HepG2 (cell line): ENCODE data around the gene METAP1. TPM values are rescaled to one million over a fixed set of nuclear protein-coding genes. Genes with fewer than 3 reads are reported as not detected.

Experiments
- ATAC-seq: fragments of 200-7000 bp; cut with Tn5 transposase; 3 replicates; pipeline ENCODE4 v1.9.1; 2020; ENCODE audit warnings: mild to moderate bottlenecking, moderate library complexity
- BruUV-seq: library from RNA; stranded (reverse); fragments of 400-500 nt; replicated peaks from 2 replicates; lab custom pipeline; 2021; lab: Mats Ljungman, UMichigan
- CTCF ChIA-PET: fragments of 300-600 bp; formaldehyde crosslinking; extraction: SDS; loops from one replicate; lab custom pipeline; 2021; ENCODE audit warnings: low total read pairs, inconsistent platforms, low intra/inter-chr PET ratio; lab: Yijun Ruan, JAX
- POLR2A ChIA-PET: fragments of 350-600 bp; sonication (Branson Sonifier 250); formaldehyde crosslinking; loops from one replicate; lab custom pipeline; 2020; ENCODE audit warnings: antibody characterized with exemption, inconsistent platforms; lab: Yijun Ruan, JAX
- DNase-seq: peaks from one replicate; pipeline ENCODE4 v3.0.0-alpha.2; 2015; ENCODE audit warnings: low spot score
- FAIRE-seq: peaks from 3 replicates; lab custom pipeline; 2011; peaks lifted over from hg19 to GRCh38; lab: Jason Lieb, UNC
- H2AFZ ChIP-seq: one replicate; pipeline ENCODE4 v1.6.1; 2011; ENCODE audit warnings: low read length, inconsistent platforms
- H3K27ac ChIP-seq: fragments of 300-600 bp; 3 replicates; pipeline ENCODE4 v1.8.0; 2011; ENCODE audit warnings: mixed run types, mild to moderate bottlenecking, mixed read lengths, low read length, inconsistent platforms; ENCODE audit not compliant: insufficient read depth; ENCODE audit errors: extremely low read length
- H3K27me3 ChIP-seq, 2 experiments: fragments of 200-600 bp in 1 of 2; 2 replicates in 1 of 2; 3 replicates in 1 of 2; pipeline versions ENCODE4 v1.6.0 to v1.8.0; 2011; ENCODE audit warnings: low read length in 2 of 2, mild to moderate bottlenecking in 2 of 2, moderate library complexity in 2 of 2, inconsistent platforms in 1 of 2; ENCODE audit not compliant: insufficient read depth in 2 of 2, control insufficient read depth in 1 of 2
- H3K36me3 ChIP-seq, 2 experiments: fragments of 200-600 bp in 1 of 2; replicated peaks in 1 of 2; 2 replicates in 1 of 2; 3 replicates in 1 of 2; pipeline versions ENCODE4 v1.5.1 to v1.8.0; 2011; ENCODE audit warnings: low read length in 2 of 2, inconsistent platforms in 1 of 2; ENCODE audit not compliant: insufficient read depth in 2 of 2, control insufficient read depth in 1 of 2
- H3K4me1 ChIP-seq: 2 replicates; pipeline ENCODE4 v1.5.1; 2012; ENCODE audit warnings: low read length, inconsistent platforms; ENCODE audit not compliant: insufficient read depth
- H3K4me2 ChIP-seq: 2 replicates; pipeline ENCODE4 v1.6.0; 2011; ENCODE audit warnings: low read depth, low read length, inconsistent platforms
- H3K4me3 ChIP-seq, 3 experiments: fragments of 200-600 bp in 1 of 3; sonication (generic), shearing (Covaris generic) in 1 of 3; replicated peaks in 1 of 3; 2 replicates each; pipeline ENCODE4 v1.5.1; 2011 to 2016; ENCODE audit warnings: low read length in 3 of 3, inconsistent platforms in 2 of 3, low read depth in 2 of 3, mild to moderate bottlenecking in 2 of 3, control low read depth in 1 of 3, mixed read lengths in 1 of 3; ENCODE audit not compliant: insufficient read depth in 1 of 3
- H3K79me2 ChIP-seq: one replicate; pipeline ENCODE4 v1.6.1; 2011; ENCODE audit warnings: low read length, inconsistent platforms; ENCODE audit not compliant: insufficient read depth
- H3K9ac ChIP-seq: 2 replicates; pipeline ENCODE4 v1.6.0; 2011; ENCODE audit warnings: mild to moderate bottlenecking, low read depth, low read length, inconsistent platforms; ENCODE audit not compliant: insufficient read depth
- H3K9me3 ChIP-seq: 2 replicates; pipeline ENCODE4 v1.5.1; 2012; ENCODE audit warnings: mild to moderate bottlenecking, low read length
- H4K20me1 ChIP-seq: 2 replicates; pipeline ENCODE4 v1.6.0; 2011; ENCODE audit warnings: inconsistent platforms, mild to moderate bottlenecking, low read length, moderate library complexity; ENCODE audit not compliant: insufficient read depth
- KMT2B ChIP-seq: IDR thresholded peaks from 2 replicates; pipeline ENCODE4 v1.6.1; 2016; ENCODE audit warnings: missing genetic modification reagents, missing compliant biosample characterization
- MED1 ChIP-seq: sonication (generic); formaldehyde crosslinking; IDR thresholded peaks from 2 replicates; pipeline ENCODE4 v1.4.0; 2020; ENCODE audit warnings: missing genetic modification reagents
- MLXIP ChIP-seq: sonication (generic); formaldehyde crosslinking; IDR thresholded peaks from 2 replicates; pipeline ENCODE4 v1.9.0; 2021; ENCODE audit warnings: missing genetic modification reagents, borderline replicate concordance
- MXI1 ChIP-seq: IDR thresholded peaks from 3 replicates; pipeline ENCODE4 v1.6.1; 2012; ENCODE audit warnings: low read depth, low read length, inconsistent platforms, borderline replicate concordance
- NFYB ChIP-seq: sonication (generic); formaldehyde crosslinking; IDR thresholded peaks from 2 replicates; pipeline ENCODE4 v1.4.0; 2020; ENCODE audit warnings: missing genetic modification reagents
- PAXIP1 ChIP-seq: sonication (generic); formaldehyde crosslinking; conservative IDR thresholded peaks from 2 replicates; pipeline ENCODE4 v1.4.0; 2020; ENCODE audit warnings: mild to moderate bottlenecking, missing genetic modification reagents, moderate library complexity
- THAP11 ChIP-seq: IDR thresholded peaks from 2 replicates; pipeline ENCODE4 v1.6.1; 2016; ENCODE audit warnings: missing biosample characterization, missing genetic modification reagents
- ZSCAN9 ChIP-seq: IDR thresholded peaks from 2 replicates; pipeline ENCODE4 v1.6.1; 2016; ENCODE audit warnings: borderline replicate concordance
- WGBS: methylation state at CpG from one replicate; pipeline ENCODE4 v1.1.6; 2017; ENCODE audit warnings: low lambda C conversion rate; 5-methylcytosine and 5-hydroxymethylcytosine counted together
- in situ Hi-C: cut with HindIII; loops from 2 replicates; pipeline ENCODE4 v1.10.0; 2017; ENCODE audit warnings: low pct_unique_long_range_greater_than_20kb; ENCODE audit not compliant: extremely low pct_ligation_motif_present
- intact Hi-C: fragments of 100-400 bp; cut with micrococcal nuclease; formaldehyde crosslinking; loops from one replicate; pipeline ENCODE4 v1.10.0; 2022; ENCODE audit not compliant: unreplicated experiment
- polyA plus RNA-seq, 8 experiments: library from polyadenylated mRNA; depleted of rRNA in 3 of 8; stranded (reverse) in 7 of 8; unstranded in 1 of 8; fragments of >200 nt; fragmentation: Illumina TruSeq in 4 of 8; extraction: Trizol in 4 of 8; gene quantifications; 2 replicates each; pipeline versions ENCODE4 v1.2.1 to v1.2.3, GENCODE V29; 2011 to 2016; ENCODE audit warnings: low read depth in 4 of 8, missing spikeins in 1 of 8, mixed read lengths in 1 of 8; ENCODE audit not compliant: insufficient read depth in 1 of 8
- total RNA-seq, 5 experiments: library from RNA; depleted of rRNA; stranded (reverse); fragments of >200 nt; fragmentation: Illumina TruSeq; extraction: Trizol; gene quantifications; 2 replicates each; pipeline ENCODE4 v1.2.3, GENCODE V29; 2016; ENCODE audit warnings: low read depth in 1 of 5
- TF ChIP-seq, protein P1 (sequence below), 2 experiments: sonication (generic) in 1 of 2; formaldehyde crosslinking in 1 of 2; IDR thresholded peaks; 2 replicates each; pipeline versions ENCODE4 v1.4.0 to v1.6.1; 2016 to 2020; ENCODE audit warnings: borderline replicate concordance in 1 of 2, low read depth in 1 of 2, mild to moderate bottlenecking in 1 of 2, missing genetic modification reagents in 1 of 2
- TF ChIP-seq, protein P2 (sequence below): sonication (generic); formaldehyde crosslinking; IDR thresholded peaks from 2 replicates; pipeline ENCODE4 v1.4.0; 2020; ENCODE audit warnings: missing genetic modification reagents

The METAP1 gene
- total and polyA plus RNA-seq, 2 of the 13 experiments (the other 11 are each of a cell fraction or from before 2014, with no cell fraction given) = 44.9 to 53.5 TPM

DNA sequence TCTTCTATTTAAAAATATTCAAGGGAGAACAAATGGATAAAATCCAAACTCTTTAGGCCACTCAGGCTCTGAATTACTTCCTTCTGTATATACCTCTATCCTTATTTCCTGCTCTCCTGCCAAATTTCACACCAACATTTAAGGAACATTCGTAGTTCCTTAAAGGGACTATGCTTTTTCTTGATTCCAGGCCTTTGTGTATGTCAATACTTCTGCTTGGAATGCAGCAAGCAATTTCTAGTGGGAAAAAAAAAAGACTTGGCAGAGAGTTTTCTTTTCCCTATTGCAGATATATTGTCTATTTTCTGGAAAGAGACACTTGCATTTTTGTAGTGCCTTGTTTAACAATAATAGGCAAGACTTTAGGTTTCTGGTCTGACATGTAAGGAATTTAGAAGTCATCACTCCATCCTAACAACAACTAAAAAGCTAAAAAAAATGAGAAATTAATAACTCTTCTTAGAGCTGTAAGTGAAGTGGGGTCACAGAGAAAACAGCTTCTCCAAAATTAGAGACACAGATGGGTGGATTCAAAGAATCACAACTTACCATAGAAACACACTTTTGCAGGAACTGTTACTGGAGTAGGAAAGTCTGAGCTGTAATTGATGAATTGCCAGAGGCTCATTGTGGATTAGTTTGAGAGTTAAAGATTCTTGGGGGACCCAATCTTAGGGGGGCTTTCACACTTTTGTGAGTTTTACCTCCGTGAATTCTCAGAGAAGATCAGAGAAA is 95.1 kb downstream of the METAP1 start:
- CTCF ChIA-PET = no interaction called here
- H3K27me3 ChIP-seq = no peaks in the 10 kb centered on the region; a peak in 1 of 5 replicates
- in situ Hi-C loops (no loop called here), intact Hi-C loops (no loop called here)
- H2AFZ ChIP-seq = no peak overlapping the region
- BruUV-seq = no TSS peak
- FAIRE-seq = no peak
- H3K27ac ChIP-seq = peak overlapping the region; percentile 27
- WGBS = 70% methylated on average over 2 of the region's 2 CpGs
- H4K20me1 ChIP-seq = peaks cover 8% of the 10 kb centered on the region; the same call in 1 of the 2 replicates
- H3K9ac ChIP-seq = peak overlapping the region; percentile 38; the same call in 1 of the 2 replicates
- DNase-seq = no peak
- H3K79me2 ChIP-seq = peaks cover 52% of the 10 kb centered on the region
- peak overlapping the region; percentile 24 to 93 (median 89); a peak in 4 of 6 replicates for H3K4me3 ChIP-seq
- POLR2A ChIA-PET = interaction anchor here (0.7 kb wide), 1 partner anchor 9 kb away, joined by 3 read pairs; no protein-coding TSS in a partner anchor
- no peak for ATAC-seq
- no peaks in the 10 kb centered on the region for H3K9me3 ChIP-seq
- H3K4me2 ChIP-seq = peak overlapping the region; percentile 60
- H3K36me3 ChIP-seq = peaks cover under 1 to 2% of the 10 kb centered on the region in 2 experiments; a peak in 1 of 5 replicates
- peaks cover 28% of the 10 kb centered on the region for H3K4me1 ChIP-seq
- TF ChIP-seq KMT2B (CRISPR knock-in tag) (no peak), MXI1 (no peak), THAP11 (no peak), NFYB (CRISPR knock-in tag) (no peak), PAXIP1 (CRISPR knock-in tag) (no peak), ZSCAN9 (no peak), MLXIP (no peak), MED1 (no peak)
- TF ChIP-seq, protein P1, sequence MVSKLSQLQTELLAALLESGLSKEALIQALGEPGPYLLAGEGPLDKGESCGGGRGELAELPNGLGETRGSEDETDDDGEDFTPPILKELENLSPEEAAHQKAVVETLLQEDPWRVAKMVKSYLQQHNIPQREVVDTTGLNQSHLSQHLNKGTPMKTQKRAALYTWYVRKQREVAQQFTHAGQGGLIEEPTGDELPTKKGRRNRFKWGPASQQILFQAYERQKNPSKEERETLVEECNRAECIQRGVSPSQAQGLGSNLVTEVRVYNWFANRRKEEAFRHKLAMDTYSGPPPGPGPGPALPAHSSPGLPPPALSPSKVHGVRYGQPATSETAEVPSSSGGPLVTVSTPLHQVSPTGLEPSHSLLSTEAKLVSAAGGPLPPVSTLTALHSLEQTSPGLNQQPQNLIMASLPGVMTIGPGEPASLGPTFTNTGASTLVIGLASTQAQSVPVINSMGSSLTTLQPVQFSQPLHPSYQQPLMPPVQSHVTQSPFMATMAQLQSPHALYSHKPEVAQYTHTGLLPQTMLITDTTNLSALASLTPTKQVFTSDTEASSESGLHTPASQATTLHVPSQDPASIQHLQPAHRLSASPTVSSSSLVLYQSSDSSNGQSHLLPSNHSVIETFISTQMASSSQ (IDR thresholded peaks at IDR 0.05; ENCODE audit: low read depth) = no peak
- TF ChIP-seq, protein P1 (CRISPR knock-in tag; IDR thresholded peaks at IDR 0.05; ENCODE audit: borderline replicate concordance) = no peak
- TF ChIP-seq, protein P2, sequence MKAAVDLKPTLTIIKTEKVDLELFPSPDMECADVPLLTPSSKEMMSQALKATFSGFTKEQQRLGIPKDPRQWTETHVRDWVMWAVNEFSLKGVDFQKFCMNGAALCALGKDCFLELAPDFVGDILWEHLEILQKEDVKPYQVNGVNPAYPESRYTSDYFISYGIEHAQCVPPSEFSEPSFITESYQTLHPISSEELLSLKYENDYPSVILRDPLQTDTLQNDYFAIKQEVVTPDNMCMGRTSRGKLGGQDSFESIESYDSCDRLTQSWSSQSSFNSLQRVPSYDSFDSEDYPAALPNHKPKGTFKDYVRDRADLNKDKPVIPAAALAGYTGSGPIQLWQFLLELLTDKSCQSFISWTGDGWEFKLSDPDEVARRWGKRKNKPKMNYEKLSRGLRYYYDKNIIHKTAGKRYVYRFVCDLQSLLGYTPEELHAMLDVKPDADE = no peak
